HCT116 (cell line): ENCODE results near the gene MED15. TPM values are rescaled to one million over a fixed set of nuclear protein-coding genes. Genes with fewer than 3 reads are reported as not detected.
"Not testable (repeated sequence)": the region's sequence is repeated elsewhere in the genome, so short reads cannot be mapped to it uniquely, and the experiment has no call there.

Experiments
- ATAC-seq: fragments of 200-7000 bp; cut with Tn5 transposase; 2 replicates; pipeline ENCODE4 v1.9.1; 2020; ENCODE audit warnings: mild to moderate bottlenecking, moderate library complexity
- BruUV-seq: library from RNA; stranded (reverse); fragments of 400-500 nt; replicated peaks from 2 replicates; lab custom pipeline; 2021; lab: Mats Ljungman, UMichigan
- CTCF ChIA-PET: fragments of 300-600 bp; sonication (Branson Sonifier 250); formaldehyde crosslinking; loops from one replicate; lab custom pipeline; 2021; ENCODE audit warnings: antibody characterized with exemption; lab: Charles Lee
- POLR2A ChIA-PET: fragments of 300-600, 350-600 bp; sonication (Branson Sonifier 250); formaldehyde crosslinking; loops from one replicate; lab custom pipeline; 2021; ENCODE audit warnings: antibody characterized with exemption; lab: Charles Lee
- RAD21 ChIA-PET, 2 experiments: fragments of 300-600 bp; sonication (Branson Sonifier 250); formaldehyde crosslinking; loops; one replicate each; lab custom pipeline; 2023; ENCODE audit warnings: low total read pairs in 2 of 2; ENCODE audit not compliant: uncharacterized antibody in 2 of 2, unreplicated experiment in 2 of 2, low non-redundant PET in 1 of 2; lab: Charles Lee
- DNase-seq: peaks from one replicate; pipeline ENCODE4 v3.0.0-alpha.2; 2010; ENCODE audit warnings: low read depth, low spot score
- H2AFZ ChIP-seq: fragments of 200-600 bp; shearing (Covaris generic), sonication (generic); 2 replicates; pipeline ENCODE4 v1.6.1; 2017; ENCODE audit warnings: low read depth, mixed run types, mixed read lengths, antibody characterized with exemption, low read length; ENCODE audit not compliant: poor library complexity, severe bottlenecking
- H3K27ac ChIP-seq: 2 replicates; pipeline ENCODE4 v1.5.1; 2012; ENCODE audit warnings: low read depth, low read length
- H3K27me3 ChIP-seq: fragments of 200-600 bp; sonication (generic); 2 replicates; pipeline ENCODE4 v1.6.1; 2016; ENCODE audit warnings: mixed run types, low read length, mixed read lengths; ENCODE audit not compliant: insufficient read depth
- H3K36me3 ChIP-seq, 2 experiments: fragments of 200-500 bp in 1 of 2; fragments of 200-600 bp in 1 of 2; sonication (Bioruptor generic) in 1 of 2; sonication (generic) in 1 of 2; 2 replicates each; pipeline versions ENCODE4 v1.5.1 to v1.6.1; 2014 to 2016; ENCODE audit warnings: low read length in 2 of 2, inconsistent platforms in 1 of 2, mixed read lengths in 1 of 2, mixed run types in 1 of 2; ENCODE audit not compliant: insufficient read depth in 2 of 2, control insufficient read depth in 1 of 2
- H3K4me1 ChIP-seq, 2 experiments: fragments of 200-600 bp in 1 of 2; sonication (generic) in 1 of 2; 2 replicates each; pipeline versions ENCODE4 v1.5.1 to v1.6.1; 2012 to 2017; ENCODE audit warnings: low read length in 2 of 2, inconsistent platforms in 1 of 2, mild to moderate bottlenecking in 1 of 2, mixed read lengths in 1 of 2, mixed run types in 1 of 2, moderate library complexity in 1 of 2; ENCODE audit not compliant: insufficient read depth in 2 of 2, control insufficient read depth in 1 of 2
- H3K4me2 ChIP-seq: fragments of 200-600 bp; sonication (generic); 2 replicates; pipeline ENCODE4 v1.6.1; 2017; ENCODE audit warnings: mixed run types, low read length, mixed read lengths
- H3K4me3 ChIP-seq, 2 experiments: fragments of 200-600 bp in 1 of 2; sonication (generic) in 1 of 2; replicated peaks in 1 of 2; 2 replicates each; pipeline ENCODE4 v1.5.1; 2011 to 2016; ENCODE audit warnings: low read length in 2 of 2, control low read depth in 1 of 2, low read depth in 1 of 2, mild to moderate bottlenecking in 1 of 2, mixed read lengths in 1 of 2, mixed run types in 1 of 2
- H3K79me2 ChIP-seq: fragments of 200-600 bp; sonication (generic); 2 replicates; pipeline ENCODE4 v1.6.1; 2017; ENCODE audit warnings: mild to moderate bottlenecking, mixed run types, low read length, moderate library complexity, mixed read lengths; ENCODE audit not compliant: insufficient read depth
- H3K9ac ChIP-seq: fragments of 200-600 bp; sonication (generic); 2 replicates; pipeline ENCODE4 v1.6.1; 2016; ENCODE audit warnings: low read length, mixed read lengths
- H3K9me2 ChIP-seq: fragments of 200-600 bp; sonication (generic), shearing (Covaris generic); 2 replicates; pipeline ENCODE4 v1.6.1; 2017; ENCODE audit warnings: mixed run types, mild to moderate bottlenecking, moderate library complexity; ENCODE audit not compliant: insufficient read depth
- H3K9me3 ChIP-seq, 2 experiments: fragments of 200-500 bp in 1 of 2; fragments of 200-600 bp in 1 of 2; sonication (Bioruptor generic) in 1 of 2; sonication (generic) in 1 of 2; 2 replicates each; pipeline ENCODE4 v1.6.1; 2014 to 2017; ENCODE audit warnings: low read length in 2 of 2, mixed read lengths in 2 of 2, inconsistent platforms in 1 of 2, low read depth in 1 of 2, mild to moderate bottlenecking in 1 of 2, mixed run types in 1 of 2, moderate library complexity in 1 of 2; ENCODE audit not compliant: control insufficient read depth in 1 of 2, insufficient read depth in 1 of 2
- H4K20me1 ChIP-seq: fragments of 200-600 bp; sonication (generic), shearing (Covaris generic); 2 replicates; pipeline ENCODE4 v1.6.1; 2017; ENCODE audit warnings: mixed run types, mild to moderate bottlenecking, moderate library complexity; ENCODE audit not compliant: insufficient read depth
- EGR1 ChIP-seq: IDR thresholded peaks from 2 replicates; pipeline ENCODE4 v1.6.1; 2012; ENCODE audit warnings: low read depth
- EZH2phosphoT487 ChIP-seq: fragments of 200-600 bp; IDR thresholded peaks from 2 replicates; pipeline ENCODE4 v1.6.1; 2018; ENCODE audit warnings: antibody characterized with exemption, borderline replicate concordance
- FOSL1 ChIP-seq: IDR thresholded peaks from 2 replicates; pipeline ENCODE4 v1.6.1; 2012; ENCODE audit warnings: low read depth
- SIN3A ChIP-seq: IDR thresholded peaks from 2 replicates; pipeline ENCODE4 v1.6.1; 2012; ENCODE audit warnings: low read depth
- YY1 ChIP-seq: IDR thresholded peaks from 2 replicates; pipeline ENCODE4 v1.6.1; 2011; ENCODE audit warnings: low read length, low read depth, moderate library complexity, mild to moderate bottlenecking; ENCODE audit not compliant: insufficient replicate concordance; ENCODE audit errors: extremely low read depth
- intact Hi-C: fragments of 100-400 bp; cut with micrococcal nuclease; formaldehyde crosslinking; loops from 2 replicates; pipeline ENCODE4 v1.10.0; 2022
- total RNA-seq: library from RNA; stranded (reverse); gene quantifications from one replicate; pipeline ENCODE4 v1.2.1, GENCODE V29; 2021; ENCODE audit not compliant: unreplicated experiment
- TF ChIP-seq, protein P1 (sequence below), 3 experiments: fragments of 200-600 bp in 1 of 3; sonication (generic) in 1 of 3; IDR thresholded peaks in 2 of 3; conservative IDR thresholded peaks in 1 of 3; 2 replicates each; pipeline ENCODE4 v1.5.1; 2012 to 2017; ENCODE audit warnings: low read depth in 2 of 3, low read length in 2 of 3, antibody characterized with exemption in 1 of 3, borderline replicate concordance in 1 of 3, control low read depth in 1 of 3, mild to moderate bottlenecking in 1 of 3, mixed read lengths in 1 of 3, mixed run types in 1 of 3, moderate library complexity in 1 of 3; ENCODE audit not compliant: insufficient read depth in 1 of 3

The MED15 gene
- total RNA-seq, 1 experiment from 2014 or later: 81.3 TPM

DNA sequence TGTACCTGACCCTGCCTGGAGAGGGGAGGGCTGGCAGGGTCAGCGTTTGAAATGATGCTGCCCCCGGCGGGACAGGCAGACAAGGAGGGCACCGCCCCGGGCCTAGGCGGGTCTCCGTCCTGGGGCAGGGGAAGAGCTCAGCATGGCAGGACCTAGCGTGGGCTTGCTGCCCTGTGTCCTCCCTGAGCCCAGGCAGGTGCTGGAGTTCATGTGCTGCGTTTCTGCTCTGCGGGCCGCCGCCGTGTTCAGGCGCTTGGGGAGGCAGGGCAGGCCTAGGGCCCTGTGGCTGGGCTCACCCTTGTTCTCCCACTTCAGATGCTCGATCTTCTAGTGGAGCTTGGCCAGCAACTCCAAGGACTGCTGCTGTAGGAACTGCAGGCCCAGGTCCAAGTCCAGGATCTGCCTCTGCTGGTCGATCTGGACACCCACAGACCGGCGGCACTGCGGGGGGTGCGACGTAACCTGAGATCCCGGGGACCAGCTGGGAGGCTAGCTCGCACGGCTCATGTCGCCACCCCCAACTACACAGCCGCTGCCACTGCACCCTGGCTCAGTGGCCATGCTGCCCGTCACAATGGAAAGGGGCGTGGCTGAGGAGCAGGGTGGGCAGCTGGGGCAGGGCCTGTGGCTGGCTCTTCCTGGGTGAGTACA lies 84.4 kb downstream of the MED15 start:
- Histone ChIP-seq H3K4me3 (no peak overlapping the region), H3K79me2 (no peaks in the 10 kb centered on the region), H3K9me3 (no peaks in the 10 kb centered on the region), H2AFZ (no peak overlapping the region), H3K9ac (no peak overlapping the region), H3K9me2 (no peaks in the 10 kb centered on the region), H4K20me1 (no peaks in the 10 kb centered on the region), H3K4me2 (peak overlapping the region; percentile 46), H3K27me3 (no peaks in the 10 kb centered on the region), H3K36me3 (no peaks in the 10 kb centered on the region), H3K4me1 (peaks cover 0 to 17% of the 10 kb centered on the region in 2 experiments), H3K27ac (no peak overlapping the region; the same call in 1 of the 2 replicates)
- intact Hi-C loops: no loop called here
- POLR2A ChIA-PET: no interaction called here
- DNase-seq (peak; percentile 19), ATAC-seq (peak; percentile 79)
- no TSS peak for BruUV-seq
- RAD21 ChIA-PET: interaction anchor here in 1 of 2 experiments (1.3 kb wide), 1 partner anchor 14 kb away, joined by 3 read pairs; no protein-coding TSS in a partner anchor
- CTCF ChIA-PET: interaction anchor here (0.5 to 1.9 kb wide), 3 partner anchors 14 to 147 kb away, joined by 3 to 5 read pairs (median 3); no protein-coding TSS in a partner anchor
- TF ChIP-seq FOSL1: no peak
- no peak for TF ChIP-seq EGR1
- no peak for TF ChIP-seq YY1
- TF ChIP-seq SIN3A: no peak
- TF ChIP-seq, protein P1, sequence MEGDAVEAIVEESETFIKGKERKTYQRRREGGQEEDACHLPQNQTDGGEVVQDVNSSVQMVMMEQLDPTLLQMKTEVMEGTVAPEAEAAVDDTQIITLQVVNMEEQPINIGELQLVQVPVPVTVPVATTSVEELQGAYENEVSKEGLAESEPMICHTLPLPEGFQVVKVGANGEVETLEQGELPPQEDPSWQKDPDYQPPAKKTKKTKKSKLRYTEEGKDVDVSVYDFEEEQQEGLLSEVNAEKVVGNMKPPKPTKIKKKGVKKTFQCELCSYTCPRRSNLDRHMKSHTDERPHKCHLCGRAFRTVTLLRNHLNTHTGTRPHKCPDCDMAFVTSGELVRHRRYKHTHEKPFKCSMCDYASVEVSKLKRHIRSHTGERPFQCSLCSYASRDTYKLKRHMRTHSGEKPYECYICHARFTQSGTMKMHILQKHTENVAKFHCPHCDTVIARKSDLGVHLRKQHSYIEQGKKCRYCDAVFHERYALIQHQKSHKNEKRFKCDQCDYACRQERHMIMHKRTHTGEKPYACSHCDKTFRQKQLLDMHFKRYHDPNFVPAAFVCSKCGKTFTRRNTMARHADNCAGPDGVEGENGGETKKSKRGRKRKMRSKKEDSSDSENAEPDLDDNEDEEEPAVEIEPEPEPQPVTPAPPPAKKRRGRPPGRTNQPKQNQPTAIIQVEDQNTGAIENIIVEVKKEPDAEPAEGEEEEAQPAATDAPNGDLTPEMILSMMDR (IDR thresholded peaks at IDR 0.05 in 2 of 3, conservative IDR thresholded peaks at IDR 0.05 in 1 of 3; ENCODE audit: borderline replicate concordance in 1 of 3, insufficient read depth in 1 of 3, low read depth in 2 of 3, low read length in 2 of 3): no peak
- no peak for TF ChIP-seq EZH2phosphoT487

DNA sequence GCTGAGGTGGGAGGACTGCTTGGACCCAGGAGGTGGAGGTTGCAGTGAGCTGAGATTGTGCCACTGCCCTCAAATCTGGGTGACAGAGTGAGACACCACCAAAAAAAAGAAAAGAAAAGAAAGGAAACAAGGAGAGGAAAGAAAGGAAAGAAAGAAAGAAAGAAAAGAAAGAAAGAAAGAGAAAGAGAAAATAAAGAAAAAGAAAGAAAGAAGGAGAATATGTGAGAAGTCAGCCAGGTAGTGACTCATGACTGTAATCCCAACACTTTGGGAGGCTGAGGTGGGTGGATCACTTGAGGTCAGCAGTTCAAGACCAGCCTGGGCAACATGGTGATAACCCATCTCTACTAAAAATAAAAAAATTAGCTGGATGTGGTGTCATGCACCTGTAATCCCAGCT lies 86.6 kb downstream of the MED15 start:
- DNase-seq, intact Hi-C loops, H3K4me2 ChIP-seq, H3K9me2 ChIP-seq, H4K20me1 ChIP-seq, ATAC-seq, H3K4me3 ChIP-seq, RAD21 ChIA-PET, H3K9ac ChIP-seq, CTCF ChIA-PET, H3K9me3 ChIP-seq, H3K36me3 ChIP-seq, H2AFZ ChIP-seq, BruUV-seq, H3K27me3 ChIP-seq, POLR2A ChIA-PET, H3K79me2 ChIP-seq, H3K27ac ChIP-seq: not testable (repeated sequence)
- H3K4me1 ChIP-seq: peaks cover 0 to 17% of the 10 kb centered on the region in 2 experiments

DNA sequence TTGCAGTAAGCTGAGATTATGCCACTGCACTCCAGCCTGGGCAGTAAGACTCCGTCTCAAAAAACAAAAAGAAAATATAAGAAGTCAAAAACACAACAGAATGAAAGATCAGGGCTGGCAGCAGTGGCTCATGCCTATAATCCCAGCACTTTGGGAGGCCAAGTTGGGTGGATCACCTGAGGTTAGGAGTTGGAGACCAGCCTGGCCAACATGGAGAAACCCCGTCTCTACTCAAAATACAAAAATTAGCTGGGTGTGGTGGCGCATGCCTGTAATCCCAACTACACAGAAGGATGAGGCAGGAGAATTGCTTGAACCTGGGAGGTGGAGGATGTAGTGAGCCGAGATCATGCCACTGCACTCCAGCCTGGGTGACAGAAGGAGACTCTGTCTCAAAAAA lies 87.1 kb downstream of the MED15 start:
- H3K4me2 ChIP-seq, H3K4me3 ChIP-seq, H4K20me1 ChIP-seq, H2AFZ ChIP-seq, H3K9ac ChIP-seq, H3K27me3 ChIP-seq, H3K79me2 ChIP-seq, BruUV-seq, RAD21 ChIA-PET, intact Hi-C loops, ATAC-seq, H3K36me3 ChIP-seq, H3K27ac ChIP-seq, DNase-seq, POLR2A ChIA-PET, CTCF ChIA-PET, H3K9me2 ChIP-seq, H3K9me3 ChIP-seq: not testable (repeated sequence)
- peaks cover 0 to 17% of the 10 kb centered on the region in 2 experiments for H3K4me1 ChIP-seq
